WTC11 (cell line): ENCODE data around the gene TBC1D24. TPM values are rescaled to one million over a fixed set of nuclear protein-coding genes. Genes with fewer than 3 reads are reported as not detected.

Experiments
- ATAC-seq: fragments of 200-7000 bp; cut with Tn5 transposase; 2 replicates; pipeline ENCODE4 v1.10.0; 2021; ENCODE audit warnings: mild to moderate bottlenecking, moderate library complexity
- CTCF ChIA-PET: fragments of 300-600 bp; sonication (Branson Sonifier 250); formaldehyde crosslinking; loops from one replicate; lab custom pipeline; 2021; ENCODE audit warnings: antibody characterized with exemption; lab: Charles Lee
- POLR2A ChIA-PET: fragments of 350-600 bp; sonication (Branson Sonifier 250); formaldehyde crosslinking; loops from one replicate; lab custom pipeline; 2021; ENCODE audit warnings: antibody characterized with exemption; lab: Charles Lee
- DNase-seq: peaks from one replicate; pipeline ENCODE4 v3.0.0; 2021; ENCODE audit warnings: low spot score
- H3K27ac Mint-ChIP-seq: 2 replicates; pipeline ENCODE4 v1.8.0; 2021; ENCODE audit warnings: mixed read lengths
- H3K27me3 Mint-ChIP-seq: 2 replicates; pipeline ENCODE4 v1.8.0; 2021; ENCODE audit warnings: low read depth, mild to moderate bottlenecking, moderate library complexity, mixed read lengths
- H3K36me3 Mint-ChIP-seq: 2 replicates; pipeline ENCODE4 v1.8.0; 2021; ENCODE audit warnings: mixed read lengths
- H3K4me1 Mint-ChIP-seq: 2 replicates; pipeline ENCODE4 v1.8.0; 2022; ENCODE audit warnings: mixed read lengths
- H3K4me3 Mint-ChIP-seq: 2 replicates; pipeline ENCODE4 v1.8.0; 2021; ENCODE audit warnings: mild to moderate bottlenecking, moderate library complexity, mixed read lengths
- H3K9me3 Mint-ChIP-seq: 2 replicates; pipeline ENCODE4 v1.8.0; 2021; ENCODE audit warnings: mixed read lengths
- CBFB ChIP-seq: sonication (generic); formaldehyde crosslinking; IDR thresholded peaks from 2 replicates; pipeline ENCODE4 v1.8.1; 2022; ENCODE audit warnings: mild to moderate bottlenecking, low read depth, missing genetic modification reagents
- E2F4 ChIP-seq: sonication (generic); formaldehyde crosslinking; IDR thresholded peaks from 2 replicates; pipeline ENCODE4 v1.8.1; 2022; ENCODE audit warnings: low read depth, mild to moderate bottlenecking, moderate library complexity, missing genetic modification reagents, borderline replicate concordance
- FOXJ3 ChIP-seq: sonication (generic); formaldehyde crosslinking; IDR thresholded peaks from 2 replicates; pipeline ENCODE4 v1.9.0; 2021; ENCODE audit warnings: missing genetic modification reagents, mild to moderate bottlenecking, borderline replicate concordance
- PREB ChIP-seq: sonication (generic); formaldehyde crosslinking; IDR thresholded peaks from 2 replicates; pipeline ENCODE4 v1.8.1; 2022; ENCODE audit warnings: mild to moderate bottlenecking, missing genetic modification reagents, moderate library complexity, borderline replicate concordance
- TEAD1 ChIP-seq: sonication (generic); formaldehyde crosslinking; IDR thresholded peaks from 2 replicates; pipeline ENCODE4 v1.8.0; 2022; ENCODE audit warnings: mild to moderate bottlenecking, missing genetic modification reagents
- USF2 ChIP-seq: sonication (generic); formaldehyde crosslinking; IDR thresholded peaks from 2 replicates; pipeline ENCODE4 v1.8.1; 2023; ENCODE audit warnings: mild to moderate bottlenecking, missing genetic modification reagents, moderate library complexity
- ZBTB21 ChIP-seq: sonication (generic); formaldehyde crosslinking; IDR thresholded peaks from 2 replicates; pipeline ENCODE4 v1.8.1; 2023; ENCODE audit warnings: mild to moderate bottlenecking, missing genetic modification reagents, borderline replicate concordance
- ZBTB43 ChIP-seq: sonication (generic); formaldehyde crosslinking; IDR thresholded peaks from 2 replicates; pipeline ENCODE4 v1.8.1; 2023; ENCODE audit warnings: mild to moderate bottlenecking, missing genetic modification reagents
- ZNF121 ChIP-seq: sonication (generic); formaldehyde crosslinking; IDR thresholded peaks from 2 replicates; pipeline ENCODE4 v1.8.0; 2023; ENCODE audit warnings: missing genetic modification reagents
- ZNF219 ChIP-seq: sonication (generic); formaldehyde crosslinking; IDR thresholded peaks from 2 replicates; pipeline ENCODE4 v1.8.0; 2023; ENCODE audit warnings: missing genetic modification reagents, mild to moderate bottlenecking, borderline replicate concordance
- ZNF396 ChIP-seq: fragments of 250-450 bp; sonication (Bioruptor Pico); IDR thresholded peaks from 2 replicates; pipeline ENCODE4 v1.8.0; 2021; ENCODE audit warnings: mild to moderate bottlenecking, moderate library complexity, borderline replicate concordance
- ZNF532 ChIP-seq: fragments of 250-450 bp; sonication (Bioruptor Pico); IDR thresholded peaks from 2 replicates; pipeline ENCODE4 v1.9.0; 2021; ENCODE audit warnings: mild to moderate bottlenecking, borderline replicate concordance
- ZNF671 ChIP-seq: fragments of 250-450 bp; sonication (Bioruptor Pico); IDR thresholded peaks from 2 replicates; pipeline ENCODE4 v1.8.0; 2021; ENCODE audit warnings: mild to moderate bottlenecking
- ZSCAN18 ChIP-seq: fragments of 250-450 bp; sonication (Bioruptor Pico); IDR thresholded peaks from 2 replicates; pipeline ENCODE4 v2.1.2; 2022; ENCODE audit warnings: mild to moderate bottlenecking, moderate library complexity
- total RNA-seq: library from RNA; stranded (reverse); gene quantifications from 3 replicates; pipeline ENCODE4 v1.2.3, GENCODE V29; 2021

Gene TBC1D24
- total RNA-seq, 1 experiment from 2014 or later = 21.0 TPM

GRCh38 chr16:2495041-2495440 is 20.1 kb downstream of the TBC1D24 start:
- H3K4me1 Mint-ChIP-seq = no peaks in the 10 kb centered on the region
- H3K4me3 Mint-ChIP-seq = no peak overlapping the region
- TF ChIP-seq PREB (no peak), ZNF121 (CRISPR knock-in tag) (no peak), ZSCAN18 (no peak), ZNF532 (CRISPR knock-in tag) (no peak), E2F4 (CRISPR knock-in tag) (no peak), ZBTB43 (CRISPR knock-in tag) (no peak), FOXJ3 (CRISPR knock-in tag) (no peak), ZNF396 (no peak), TEAD1 (CRISPR knock-in tag) (no peak), USF2 (CRISPR knock-in tag) (no peak), ZBTB21 (CRISPR knock-in tag) (no peak), CBFB (CRISPR knock-in tag) (no peak), ZNF671 (no peak), ZNF219 (CRISPR knock-in tag) (no peak)
- DNase-seq (no peak), ATAC-seq (no peak)
- no peaks in the 10 kb centered on the region for H3K9me3 Mint-ChIP-seq
- ChIA-PET CTCF (no interaction called here), POLR2A (no interaction called here)
- H3K27ac Mint-ChIP-seq = no peak overlapping the region
- no peaks in the 10 kb centered on the region for H3K27me3 Mint-ChIP-seq
- H3K36me3 Mint-ChIP-seq = peaks cover 5% of the 10 kb centered on the region
